Subcutaneous abdominal adipose tissue (tissue), 5 donors: Measurements from ENCODE around the gene PPFIBP2.
"Not testable (repeated sequence)": the region's sequence is repeated elsewhere in the genome, so short reads cannot be mapped to it uniquely, and the experiment has no call there.

Source experiments
- H3K27ac ChIP-seq: one replicate; pipeline ENCODE4 v1.7.0; 2013; ENCODE audit warnings: low read depth, mild to moderate bottlenecking, inconsistent platforms, low read length, moderate library complexity
- H3K27me3 ChIP-seq, 5 donors: one replicate each; pipeline ENCODE4 v1.7.0; 2013; ENCODE audit warnings: low read length in 5 of 5, inconsistent platforms in 1 of 5; ENCODE audit not compliant: control insufficient read depth in 5 of 5, insufficient read depth in 4 of 5
- H3K36me3 ChIP-seq, 5 donors: one replicate each; pipeline ENCODE4 v1.7.0; 2013; ENCODE audit warnings: low read length in 5 of 5; ENCODE audit not compliant: control insufficient read depth in 5 of 5, insufficient read depth in 5 of 5
- H3K4me1 ChIP-seq, 5 donors: one replicate each; pipeline ENCODE4 v1.7.0; 2013; ENCODE audit warnings: low read length in 5 of 5, mild to moderate bottlenecking in 3 of 5, moderate library complexity in 1 of 5; ENCODE audit not compliant: control insufficient read depth in 5 of 5, insufficient read depth in 5 of 5
- H3K4me3 ChIP-seq, 5 donors: one replicate each; pipeline ENCODE4 v1.7.0; 2013; ENCODE audit warnings: low read length in 5 of 5, low read depth in 1 of 5
- H3K9ac ChIP-seq, 5 donors: one replicate each; pipeline ENCODE4 v1.7.0; 2013; ENCODE audit warnings: low read length in 5 of 5, mild to moderate bottlenecking in 4 of 5, moderate library complexity in 3 of 5
- H3K9me3 ChIP-seq, 5 donors: one replicate each; pipeline ENCODE4 v1.7.0; 2013; ENCODE audit warnings: low read length in 5 of 5; ENCODE audit not compliant: control insufficient read depth in 5 of 5
- donor health status: healthy.
- donor health status: healthy.
- donor health status: healthy.
- donor health status: healthy.
- donor health status: healthy.

PPFIBP2 gene

DNA sequence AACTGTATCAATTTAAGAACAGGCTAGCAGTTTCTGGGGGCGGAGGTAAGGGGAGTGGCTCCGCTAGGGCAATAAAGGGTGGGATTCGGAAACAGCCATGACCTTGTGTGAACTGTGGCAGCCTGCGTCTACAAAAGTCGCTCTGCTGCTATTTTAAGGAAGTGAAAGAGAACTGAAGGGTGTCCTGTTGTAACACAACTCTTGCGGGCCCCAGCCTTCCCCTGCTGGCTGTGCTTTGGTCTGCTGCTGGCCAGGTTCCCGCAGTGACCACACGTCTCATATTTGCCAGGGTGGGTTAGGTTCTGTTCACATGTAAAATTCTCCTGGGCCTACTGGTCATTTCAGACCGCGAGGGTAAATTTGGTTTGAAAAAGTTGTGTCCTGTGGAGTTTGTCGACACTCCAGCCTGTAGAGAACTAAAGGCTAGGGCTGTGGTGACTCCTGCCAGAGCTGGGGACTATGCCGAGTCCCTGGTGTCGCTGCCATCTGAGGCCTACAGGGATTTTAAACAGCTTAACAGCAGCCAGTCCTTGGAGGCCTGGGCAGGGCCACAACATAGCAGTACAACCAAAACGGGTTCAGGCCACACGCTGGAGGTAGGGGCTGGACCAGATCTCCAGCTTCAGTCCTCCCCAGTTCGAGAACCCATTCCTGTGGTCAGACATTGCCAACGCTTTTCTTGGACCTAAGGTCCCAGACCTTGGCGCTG, 1.1 kb upstream of the PPFIBP2 start:
- peaks cover 11 to 52% (median 36%) of the 10 kb centered on the region in 5 donors for H3K4me1 ChIP-seq
- H3K4me3 ChIP-seq, result peak overlapping the region; percentile 78 to 87 (median 81)
- H3K27me3 ChIP-seq, result no peaks in the 10 kb centered on the region
- H3K27ac ChIP-seq, result peak overlapping the region; percentile 95
- H3K36me3 ChIP-seq, result peaks cover 0 to 4% (median 0%) of the 10 kb centered on the region in 5 donors
- H3K9me3 ChIP-seq, result no peaks in the 10 kb centered on the region
- H3K9ac ChIP-seq, result peak overlapping the region; percentile 63 to 91 (median 77)

DNA sequence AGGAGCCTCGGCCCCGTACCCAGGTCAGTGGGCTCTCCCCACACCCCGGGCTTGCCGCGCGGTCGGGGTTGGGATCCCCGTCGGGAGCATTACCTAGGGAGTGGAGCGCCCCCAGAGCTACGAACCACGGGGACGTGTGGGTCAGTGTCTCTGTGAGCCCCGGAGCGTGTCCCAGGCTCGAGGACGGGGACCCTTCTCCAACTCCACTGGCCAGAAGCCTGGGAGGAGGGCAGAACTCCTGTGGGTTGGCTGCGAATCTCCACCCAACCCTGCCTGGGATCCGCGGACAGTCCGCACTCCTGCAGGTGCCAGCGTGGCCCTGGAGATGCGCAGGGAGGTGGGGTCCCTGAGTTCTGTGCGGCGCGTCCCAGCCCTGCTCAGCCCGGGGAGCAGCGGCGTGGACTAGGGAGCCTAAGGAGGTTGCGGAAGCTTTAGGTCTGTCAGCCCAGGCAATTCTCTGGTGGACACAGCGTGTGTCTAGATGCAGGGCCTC, 346 bp downstream of the PPFIBP2 start:
- Histone ChIP-seq H3K4me1 (peaks cover 11 to 52% (median 36%) of the 10 kb centered on the region in 5 donors), H3K9ac (peak overlapping the region; percentile 8 to 91 (median 77)), H3K9me3 (no peaks in the 10 kb centered on the region), H3K36me3 (peaks cover 0 to 4% (median 0%) of the 10 kb centered on the region in 5 donors), H3K4me3 (peak overlapping the region; percentile 75 to 87 (median 81)), H3K27me3 (no peaks in the 10 kb centered on the region), H3K27ac (peak overlapping the region; percentile 95)

DNA sequence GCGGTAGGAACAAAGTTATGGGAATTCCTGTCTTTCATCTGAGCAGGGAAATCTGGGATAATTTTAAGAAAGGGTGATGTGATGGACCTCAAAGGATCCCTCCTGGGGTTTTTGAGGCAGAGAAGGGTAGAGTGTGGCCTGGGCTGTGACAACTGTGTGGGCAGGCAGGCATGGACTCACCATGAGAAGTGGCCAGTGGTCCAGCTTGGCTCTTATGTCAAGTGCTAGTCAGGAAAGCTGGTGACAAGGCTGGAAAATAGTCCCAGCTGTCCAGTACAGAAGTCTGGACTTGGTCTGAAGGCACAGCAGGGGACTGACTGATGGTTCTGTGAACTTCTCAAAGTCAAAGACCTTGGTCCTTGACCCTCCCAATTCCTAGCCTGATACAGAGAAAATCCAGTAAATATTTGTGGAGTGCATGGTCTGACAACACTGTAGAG, 1.7 kb downstream of the PPFIBP2 start:
- Histone ChIP-seq H3K4me3 (peak overlapping the region in 2 of 5 donors; percentile 14 to 27), H3K36me3 (no peaks in the 10 kb centered on the region), H3K9ac (no peak overlapping the region), H3K27me3 (no peaks in the 10 kb centered on the region), H3K27ac (no peak overlapping the region), H3K9me3 (no peaks in the 10 kb centered on the region), H3K4me1 (peaks cover 11 to 59% (median 39%) of the 10 kb centered on the region in 5 donors)

DNA sequence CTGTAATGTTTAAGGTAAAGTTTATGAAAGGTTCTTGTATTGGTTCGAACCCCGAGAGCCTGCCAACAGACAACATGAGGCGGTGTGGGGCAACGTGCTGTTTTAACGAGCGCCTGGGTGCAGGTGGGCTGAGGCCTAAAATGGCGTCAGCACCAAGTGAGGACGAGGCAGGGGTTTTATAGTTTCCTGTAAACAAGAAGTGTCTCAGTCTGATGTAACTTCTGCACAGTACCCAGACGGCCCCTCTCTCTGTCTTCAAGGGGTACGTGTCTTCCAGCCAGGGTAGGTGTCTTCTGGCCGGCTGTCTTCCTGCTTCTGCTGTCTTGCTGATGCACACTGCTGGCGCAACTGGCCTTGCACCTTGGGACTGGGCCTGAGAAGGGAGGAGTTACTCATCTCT, 2.7 kb downstream of the PPFIBP2 start:
- peaks cover 11 to 62% (median 40%) of the 10 kb centered on the region in 5 donors for H3K4me1 ChIP-seq
- H3K9ac ChIP-seq, result no peak overlapping the region
- H3K27ac ChIP-seq, result no peak overlapping the region
- H3K27me3 ChIP-seq, result no peaks in the 10 kb centered on the region
- no peak overlapping the region for H3K4me3 ChIP-seq
- H3K9me3 ChIP-seq, result no peaks in the 10 kb centered on the region
- H3K36me3 ChIP-seq, result no peaks in the 10 kb centered on the region

DNA sequence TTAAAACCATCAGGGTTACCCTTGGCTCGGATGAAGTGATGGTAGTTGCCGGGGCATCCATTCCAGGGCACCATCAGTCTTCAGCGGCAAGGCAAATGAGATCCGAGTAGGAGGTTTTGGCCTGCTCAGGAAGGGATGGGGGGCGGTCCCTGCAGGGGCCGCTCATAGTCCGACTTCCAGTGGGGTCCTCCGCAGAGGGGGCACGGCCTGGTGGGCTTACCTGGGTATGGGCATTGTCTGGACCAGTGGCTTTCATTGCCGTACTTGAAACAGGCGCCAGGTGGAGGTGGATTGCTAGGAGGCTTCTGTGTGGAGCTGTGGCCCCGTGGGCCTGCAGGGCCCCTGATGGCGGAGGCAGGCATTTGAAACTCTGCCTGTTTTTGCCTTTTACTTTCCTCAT, 3.9 kb downstream of the PPFIBP2 start:
- not testable (repeated sequence) for H3K9me3 ChIP-seq, H3K9ac ChIP-seq, H3K36me3 ChIP-seq, H3K4me3 ChIP-seq, H3K27me3 ChIP-seq, H3K27ac ChIP-seq
- H3K4me1 ChIP-seq, result peaks cover 9 to 62% (median 36%) of the 10 kb centered on the region in 5 donors

DNA sequence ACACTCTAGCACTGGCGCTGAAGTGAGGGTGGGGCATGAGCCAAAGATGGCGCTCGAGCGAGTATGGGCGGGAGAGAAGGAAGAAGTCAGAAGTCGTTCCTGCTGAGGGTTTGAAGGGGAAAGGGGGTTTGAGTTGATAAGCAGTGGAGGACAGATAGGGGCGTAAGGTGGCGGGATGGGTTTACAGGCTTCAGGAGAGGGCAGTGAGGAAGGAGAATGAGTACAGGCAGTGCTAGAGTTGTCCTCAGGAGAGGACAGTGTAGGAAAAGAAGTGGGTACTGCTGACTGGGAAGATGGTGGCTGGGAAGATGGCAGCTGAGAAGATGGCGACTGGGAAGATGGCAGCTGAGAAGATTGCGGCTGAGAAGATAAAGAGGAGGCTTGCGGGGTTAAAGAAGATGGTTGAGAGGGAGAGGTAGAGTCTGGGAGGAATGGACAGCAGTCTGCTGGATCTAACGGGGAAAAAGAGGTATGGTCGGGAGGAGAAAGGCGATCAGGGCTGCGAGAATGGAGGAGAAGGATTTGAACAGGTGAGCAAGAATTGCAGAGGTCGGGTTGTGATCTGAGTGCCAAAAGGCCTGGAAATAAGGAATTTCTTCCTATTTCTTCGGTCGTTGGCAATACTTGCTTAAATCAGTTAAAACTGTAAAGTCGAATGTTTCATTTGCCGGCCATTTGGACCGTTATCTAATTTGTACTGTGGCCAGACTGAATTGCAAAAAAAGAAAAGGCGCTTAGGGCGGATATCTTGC, 5.2 kb downstream of the PPFIBP2 start:
- Histone ChIP-seq H3K4me1 (peaks cover 9 to 68% (median 41%) of the 10 kb centered on the region in 5 donors), H3K9ac (no peak overlapping the region), H3K4me3 (no peak overlapping the region), H3K9me3 (no peaks in the 10 kb centered on the region), H3K27me3 (no peaks in the 10 kb centered on the region), H3K36me3 (no peaks in the 10 kb centered on the region), H3K27ac (no peak overlapping the region)

DNA sequence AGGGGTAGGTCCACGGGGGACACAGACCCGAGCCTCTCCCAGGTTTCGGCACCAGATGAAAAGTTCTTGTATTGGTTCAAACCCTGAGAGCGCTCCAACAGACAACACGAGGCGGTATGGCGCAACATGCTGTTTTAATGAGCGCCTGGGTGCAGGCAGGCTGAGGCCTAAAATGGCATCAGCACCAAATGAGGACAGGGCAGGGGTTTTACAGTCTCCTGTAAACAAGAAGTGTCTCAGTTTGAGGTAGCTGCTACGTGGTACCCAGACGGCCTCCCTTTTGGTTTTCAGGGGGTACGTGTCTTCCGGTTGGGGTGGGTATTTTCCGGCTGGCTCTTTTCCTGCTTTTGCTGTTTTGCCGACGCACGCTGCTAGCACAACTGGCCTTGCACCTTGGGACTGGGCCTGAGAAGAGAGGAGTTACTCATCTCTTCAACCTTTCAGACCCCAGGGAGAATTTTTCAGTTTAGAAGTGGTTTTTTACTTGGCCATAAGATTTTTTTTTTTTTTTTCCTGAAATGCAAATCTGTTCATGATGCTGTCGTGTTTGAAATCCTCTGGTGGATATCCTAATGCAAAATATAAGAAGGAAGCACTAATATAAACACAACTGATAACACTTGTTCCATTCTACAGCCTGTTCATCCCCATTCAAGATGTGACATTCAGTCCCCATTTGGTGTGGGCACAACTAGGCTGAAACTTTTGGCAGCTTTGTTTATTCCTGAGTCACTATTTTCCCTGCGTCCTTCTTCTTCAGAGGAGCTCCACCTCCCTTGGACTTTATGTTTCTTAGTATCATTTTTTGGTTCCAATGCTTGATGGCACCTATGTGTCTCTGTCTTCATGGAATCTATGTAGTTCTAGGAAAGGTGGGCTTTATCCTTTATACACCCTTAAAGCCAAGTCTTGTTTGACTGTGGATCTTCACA, 6.5 kb downstream of the PPFIBP2 start:
- Histone ChIP-seq H3K27ac (peak overlapping the region; percentile 34), H3K4me3 (no peak overlapping the region), H3K9me3 (no peaks in the 10 kb centered on the region), H3K4me1 (peaks cover 8 to 67% (median 39%) of the 10 kb centered on the region in 5 donors), H3K36me3 (no peaks in the 10 kb centered on the region), H3K27me3 (no peaks in the 10 kb centered on the region), H3K9ac (no peak overlapping the region)

DNA sequence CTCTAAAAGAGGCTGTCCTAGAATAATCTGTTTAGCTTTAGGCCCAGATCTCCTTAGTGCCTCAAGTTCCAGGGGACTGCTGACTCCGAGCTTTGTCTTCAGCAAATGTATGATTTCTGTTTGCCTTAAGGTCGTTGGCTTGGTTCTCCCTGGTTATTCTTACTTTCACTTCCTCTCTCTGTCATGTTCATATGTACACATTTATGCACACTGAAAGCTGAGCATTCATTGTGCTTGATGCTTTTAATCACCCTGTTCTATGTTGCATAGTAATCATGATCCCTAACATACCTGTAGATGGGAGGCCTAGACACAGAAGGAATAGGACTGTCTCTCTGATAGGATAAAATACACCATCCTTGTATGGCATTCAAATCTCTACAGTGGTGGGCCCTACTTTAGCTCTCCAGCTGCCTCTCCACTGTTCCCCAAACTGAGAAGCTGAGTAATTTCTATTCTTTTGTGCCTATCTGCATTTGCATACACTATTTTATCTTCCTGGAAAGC, 7.2 kb downstream of the PPFIBP2 start:
- H3K4me1 ChIP-seq, result peaks cover 5 to 61% (median 36%) of the 10 kb centered on the region in 5 donors
- no peak overlapping the region for H3K9ac ChIP-seq
- H3K36me3 ChIP-seq, result no peaks in the 10 kb centered on the region
- peak overlapping the region; percentile 34 for H3K27ac ChIP-seq
- H3K27me3 ChIP-seq, result no peaks in the 10 kb centered on the region
- H3K4me3 ChIP-seq, result no peak overlapping the region
- H3K9me3 ChIP-seq, result no peaks in the 10 kb centered on the region

DNA sequence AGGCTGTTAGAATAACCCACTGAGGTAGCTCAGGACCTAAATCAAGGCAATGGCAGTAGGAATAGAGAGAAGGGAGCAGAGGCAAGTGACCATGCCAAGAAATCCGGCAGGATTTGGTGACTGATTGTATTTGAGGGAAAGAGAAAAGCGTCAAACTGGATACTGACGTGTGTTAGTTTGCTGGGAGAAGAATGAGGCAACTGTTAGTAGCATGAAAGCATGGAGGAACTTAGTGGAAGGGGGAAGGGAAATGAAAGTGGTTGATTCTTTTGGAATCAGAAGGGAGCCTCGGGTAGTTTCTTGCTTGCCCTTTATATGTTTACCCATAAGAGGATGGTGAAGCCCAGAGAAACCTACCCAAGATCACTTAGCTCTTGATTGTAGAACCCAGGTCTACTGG, 8.3 kb downstream of the PPFIBP2 start:
- H3K4me3 ChIP-seq, result no peak overlapping the region
- H3K27me3 ChIP-seq, result no peaks in the 10 kb centered on the region
- no peak overlapping the region for H3K27ac ChIP-seq
- H3K4me1 ChIP-seq, result peaks cover 5 to 56% (median 36%) of the 10 kb centered on the region in 5 donors
- no peaks in the 10 kb centered on the region for H3K36me3 ChIP-seq
- H3K9ac ChIP-seq, result no peak overlapping the region
- H3K9me3 ChIP-seq, result no peaks in the 10 kb centered on the region
